PC-3 (cell line): Measurements from ENCODE around the gene L1TD1.
"Not testable (repeated sequence)": the region's sequence is repeated elsewhere in the genome, so short reads cannot be mapped to it uniquely, and the experiment has no call there.

Experiments
- CTCF ChIP-seq: fragments of 300-600 bp; sonication (generic); conservative IDR thresholded peaks from 2 replicates; pipeline ENCODE4 v1.5.1; 2017; ENCODE audit warnings: antibody characterized with exemption, low read depth, mild to moderate bottlenecking, low read length
- EZH2 ChIP-seq: fragments of 300-600 bp; sonication (generic); IDR thresholded peaks from one replicate; pipeline ENCODE4 v1.6.1; 2017; ENCODE audit warnings: antibody characterized with exemption, mild to moderate bottlenecking, low read length; ENCODE audit not compliant: unreplicated experiment
- EZH2phosphoT487 ChIP-seq: fragments of 300-600 bp; sonication (generic); IDR thresholded peaks from 2 replicates; pipeline ENCODE4 v1.6.1; 2018; ENCODE audit warnings: mild to moderate bottlenecking, antibody characterized with exemption, low read length, borderline replicate concordance

GRCh38 chr1:62185233-62185632 lies 9.4 kb upstream of the L1TD1 start:
- TF ChIP-seq CTCF, EZH2phosphoT487, EZH2: not testable (repeated sequence)
